ENCODE measurements around the gene DDX19B.

Gene DDX19B

DNA sequence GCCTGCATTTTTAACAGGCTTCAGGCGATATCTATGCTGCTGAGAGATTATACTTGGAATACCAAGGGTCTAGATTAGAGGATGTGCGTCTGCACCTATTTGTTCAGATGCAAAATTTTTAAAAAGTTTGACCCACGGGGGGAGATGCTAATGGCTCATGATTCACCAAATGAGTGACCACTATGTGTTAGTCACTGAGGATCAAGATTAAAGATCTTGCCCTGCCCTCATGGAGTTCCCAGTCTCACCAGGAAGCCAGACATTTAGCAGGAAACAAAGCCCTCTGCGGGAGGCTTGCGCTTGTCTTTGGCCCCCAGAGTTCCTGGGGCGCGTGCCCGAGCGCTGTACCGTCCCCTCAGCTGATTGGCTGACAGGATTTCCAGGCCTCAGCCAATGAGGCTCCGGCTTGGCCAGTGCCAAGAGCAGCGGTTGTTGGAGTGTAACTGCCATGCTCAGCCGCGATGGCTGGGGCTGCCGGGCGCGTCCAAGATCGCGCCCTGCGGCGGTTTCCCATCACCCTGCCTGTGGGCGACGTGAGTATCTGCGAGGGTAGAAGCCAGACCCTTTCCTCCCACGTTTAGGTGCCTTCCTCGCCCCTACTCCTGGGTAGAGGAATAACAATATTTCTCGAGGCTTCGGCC lies 4.5 kb upstream of the DDX19B start:
- no peaks in the 10 kb centered on the region for H4K20me1 ChIP-seq (ENCODE audit: low read depth, low read length)

DNA sequence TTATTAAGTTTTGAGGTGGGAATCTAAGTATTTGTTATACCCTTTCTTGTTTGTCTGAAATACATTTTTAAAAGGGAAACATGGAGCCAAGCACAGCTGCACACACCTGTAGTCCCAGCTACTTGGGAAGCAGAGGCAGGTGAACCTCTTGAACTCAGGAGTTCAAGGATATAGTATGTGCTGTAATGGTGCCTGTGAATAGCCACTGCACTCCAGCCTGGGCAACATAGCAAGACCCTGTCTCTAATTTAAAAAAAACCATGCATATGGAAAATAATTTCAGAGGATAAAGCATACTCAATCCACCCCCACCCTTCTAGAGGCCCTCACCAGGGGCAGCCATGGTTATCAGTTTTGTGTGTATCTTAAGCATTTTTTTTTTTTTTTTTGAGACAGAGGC lies 3.4 kb upstream of the DDX19B start:
- Histone ChIP-seq H2AFZ (ENCODE audit: low read depth, low read length, severe bottlenecking) (no peak overlapping the region), H3K4me2 (ENCODE audit: low read depth, low read length, poor library complexity, severe bottlenecking) (no peak overlapping the region), H3K9me2 (replicated peaks; ENCODE audit: insufficient read depth, low read length) (no peaks in the 10 kb centered on the region), H3K27me3 (ENCODE audit: low read length) (no peaks in the 10 kb centered on the region), H3K27ac (ENCODE audit: low read depth, low read length) (no peak overlapping the region), H3K4me3 (ENCODE audit: insufficient read depth, low read length, poor library complexity, severe bottlenecking) (no peak overlapping the region), H3K9me3 (ENCODE audit: insufficient read depth, low read length) (peaks cover 1% of the 10 kb centered on the region; the same call in 1 of the 2 replicates), H3K9ac (ENCODE audit: low read length) (no peak overlapping the region), H3F3A (ENCODE audit: insufficient read depth) (peaks cover 7% of the 10 kb centered on the region; the same call in 1 of the 2 replicates), H3K79me2 (ENCODE audit: insufficient read depth, low read length) (peaks cover 17% of the 10 kb centered on the region), H4K20me1 (ENCODE audit: low read depth, low read length) (no peaks in the 10 kb centered on the region), H3K36me3 (ENCODE audit: low read length) (peaks cover 2% of the 10 kb centered on the region)
- TF ChIP-seq, protein P1, sequence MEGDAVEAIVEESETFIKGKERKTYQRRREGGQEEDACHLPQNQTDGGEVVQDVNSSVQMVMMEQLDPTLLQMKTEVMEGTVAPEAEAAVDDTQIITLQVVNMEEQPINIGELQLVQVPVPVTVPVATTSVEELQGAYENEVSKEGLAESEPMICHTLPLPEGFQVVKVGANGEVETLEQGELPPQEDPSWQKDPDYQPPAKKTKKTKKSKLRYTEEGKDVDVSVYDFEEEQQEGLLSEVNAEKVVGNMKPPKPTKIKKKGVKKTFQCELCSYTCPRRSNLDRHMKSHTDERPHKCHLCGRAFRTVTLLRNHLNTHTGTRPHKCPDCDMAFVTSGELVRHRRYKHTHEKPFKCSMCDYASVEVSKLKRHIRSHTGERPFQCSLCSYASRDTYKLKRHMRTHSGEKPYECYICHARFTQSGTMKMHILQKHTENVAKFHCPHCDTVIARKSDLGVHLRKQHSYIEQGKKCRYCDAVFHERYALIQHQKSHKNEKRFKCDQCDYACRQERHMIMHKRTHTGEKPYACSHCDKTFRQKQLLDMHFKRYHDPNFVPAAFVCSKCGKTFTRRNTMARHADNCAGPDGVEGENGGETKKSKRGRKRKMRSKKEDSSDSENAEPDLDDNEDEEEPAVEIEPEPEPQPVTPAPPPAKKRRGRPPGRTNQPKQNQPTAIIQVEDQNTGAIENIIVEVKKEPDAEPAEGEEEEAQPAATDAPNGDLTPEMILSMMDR (IDR thresholded peaks at IDR 0.05; ENCODE audit: insufficient read depth, low read length, poor library complexity, severe bottlenecking): no peak
- TF ChIP-seq EZH2phosphoT487 (conservative IDR thresholded peaks at IDR 0.05; ENCODE audit: low read length): no peak

More for the DNA sequence above, 4.5 kb upstream of the DDX19B start:
- H3K27ac ChIP-seq (ENCODE audit: low read depth, low read length): no peak overlapping the region
- H3K79me2 ChIP-seq (ENCODE audit: insufficient read depth, low read length): peaks cover 6% of the 10 kb centered on the region
- H3K9me2 ChIP-seq (replicated peaks; ENCODE audit: insufficient read depth, low read length): no peaks in the 10 kb centered on the region
- H3K36me3 ChIP-seq (ENCODE audit: low read length): no peaks in the 10 kb centered on the region
- H3K4me3 ChIP-seq (ENCODE audit: insufficient read depth, low read length, poor library complexity, severe bottlenecking): no peak overlapping the region
- H3F3A ChIP-seq (ENCODE audit: insufficient read depth): peaks cover 10% of the 10 kb centered on the region; the same call in 1 of the 2 replicates
- H3K4me2 ChIP-seq (ENCODE audit: low read depth, low read length, poor library complexity, severe bottlenecking): no peak overlapping the region
- no peaks in the 10 kb centered on the region for H3K27me3 ChIP-seq (ENCODE audit: low read length)
- H2AFZ ChIP-seq (ENCODE audit: low read depth, low read length, severe bottlenecking): no peak overlapping the region
- no peaks in the 10 kb centered on the region for H3K9me3 ChIP-seq (ENCODE audit: insufficient read depth, low read length)
- H3K9ac ChIP-seq (ENCODE audit: low read length): no peak overlapping the region
- TF ChIP-seq, protein P1 (IDR thresholded peaks at IDR 0.05; ENCODE audit: insufficient read depth, low read length, poor library complexity, severe bottlenecking): no peak
- TF ChIP-seq EZH2phosphoT487 (conservative IDR thresholded peaks at IDR 0.05; ENCODE audit: low read length): no peak

DNA sequence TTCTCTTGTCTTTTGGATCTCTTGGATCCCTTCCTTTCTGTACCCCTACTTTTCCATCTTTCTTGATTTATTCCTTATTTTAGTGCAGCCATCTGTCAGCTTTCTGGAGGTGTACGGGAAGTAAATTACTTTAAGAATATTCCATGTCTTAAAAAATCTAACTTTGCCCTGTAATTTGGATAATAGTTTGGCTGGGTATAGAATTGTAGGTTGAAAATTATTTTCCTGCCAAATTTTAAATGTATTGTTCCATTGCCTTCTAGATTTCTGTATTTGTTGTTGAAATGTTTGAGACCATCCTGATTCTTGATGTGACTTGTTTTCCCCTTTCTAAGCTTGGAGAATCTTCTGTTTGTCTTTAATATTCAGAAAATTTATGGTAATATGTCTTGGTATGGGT lies 2.1 kb downstream of the DDX19B start:
- no peak overlapping the region for H3K27ac ChIP-seq (ENCODE audit: low read depth, low read length)
- H3K4me3 ChIP-seq (ENCODE audit: insufficient read depth, low read length, poor library complexity, severe bottlenecking): no peak overlapping the region
- no peaks in the 10 kb centered on the region for H4K20me1 ChIP-seq (ENCODE audit: low read depth, low read length)
- peaks cover 13% of the 10 kb centered on the region for H3K36me3 ChIP-seq (ENCODE audit: low read length)
- no peak overlapping the region for H2AFZ ChIP-seq (ENCODE audit: low read depth, low read length, severe bottlenecking)
- no peaks in the 10 kb centered on the region for H3K27me3 ChIP-seq (ENCODE audit: low read length)
- TF ChIP-seq, protein P1 (IDR thresholded peaks at IDR 0.05; ENCODE audit: insufficient read depth, low read length, poor library complexity, severe bottlenecking): no peak
- TF ChIP-seq EZH2phosphoT487 (conservative IDR thresholded peaks at IDR 0.05; ENCODE audit: low read length): no peak
- peaks cover 58% of the 10 kb centered on the region for H3K79me2 ChIP-seq (ENCODE audit: insufficient read depth, low read length)
- no peaks in the 10 kb centered on the region for H3K9me2 ChIP-seq (replicated peaks; ENCODE audit: insufficient read depth, low read length)
- H3K9ac ChIP-seq (ENCODE audit: low read length): no peak overlapping the region
- 0 out of 2 replicates have a peak, but pooled peaks cover 4% of the 10 kb centered on the region for H3F3A ChIP-seq (ENCODE audit: insufficient read depth)
- peaks cover 11% of the 10 kb centered on the region; the same call in 1 of the 2 replicates for H3K9me3 ChIP-seq (ENCODE audit: insufficient read depth, low read length)
- no peak overlapping the region for H3K4me2 ChIP-seq (ENCODE audit: low read depth, low read length, poor library complexity, severe bottlenecking)
